Common myeloid progenitor, CD34-positive (primary cell): Measurements from ENCODE around the gene ENPP5.

Experiments
- CTCF ChIA-PET: fragments of 350-600 bp; sonication (Branson Sonifier 250); formaldehyde crosslinking; loops from one replicate; lab custom pipeline; 2021; ENCODE audit warnings: antibody characterized with exemption; lab: Charles Lee
- POLR2A ChIA-PET: fragments of 350-600 bp; sonication (Branson Sonifier 250); formaldehyde crosslinking; loops from one replicate; lab custom pipeline; 2021; ENCODE audit warnings: antibody characterized with exemption; lab: Charles Lee
- DNase-seq, 3 donors: peaks; one replicate each; pipeline versions ENCODE4 v3.0.0 to v3.0.0-alpha.2; 2013
- H3K27ac ChIP-seq, 2 experiments: 1 replicate in 1 of 2; 2 replicates in 1 of 2; pipeline ENCODE4 v1.7.0; 2013; ENCODE audit warnings: inconsistent platforms in 2 of 2, low read length in 2 of 2, mild to moderate bottlenecking in 2 of 2, low read depth in 1 of 2, moderate library complexity in 1 of 2; ENCODE audit not compliant: severe bottlenecking in 2 of 2, insufficient read depth in 1 of 2, poor library complexity in 1 of 2
- H3K27me3 ChIP-seq, 5 experiments: replicated peaks in 2 of 5; 1 replicate in 3 of 5; 2 replicates in 2 of 5; pipeline versions ENCODE4 v1.6.1 to v1.7.0; 2013; ENCODE audit warnings: low read length in 4 of 5, mild to moderate bottlenecking in 2 of 5, moderate library complexity in 2 of 5, inconsistent platforms in 1 of 5; ENCODE audit not compliant: insufficient read depth in 5 of 5, control insufficient read depth in 4 of 5
- H3K36me3 ChIP-seq, 4 experiments: 1 replicate in 2 of 4; 2 replicates in 2 of 4; pipeline versions ENCODE4 v1.6.1 to v1.7.0; 2013; ENCODE audit warnings: low read length in 3 of 4, control low read depth in 1 of 4, mild to moderate bottlenecking in 1 of 4; ENCODE audit not compliant: control insufficient read depth in 4 of 4, insufficient read depth in 4 of 4
- H3K4me1 ChIP-seq, 4 experiments: 1 replicate in 3 of 4; 2 replicates in 1 of 4; pipeline versions ENCODE4 v1.6.1 to v1.7.1; 2013; ENCODE audit warnings: low read length in 3 of 4, mild to moderate bottlenecking in 3 of 4, control low read depth in 1 of 4, inconsistent platforms in 1 of 4, moderate library complexity in 1 of 4; ENCODE audit not compliant: control insufficient read depth in 4 of 4, insufficient read depth in 4 of 4; ENCODE audit errors: control extremely low read depth in 1 of 4
- H3K4me3 ChIP-seq, 7 experiments: 1 replicate in 4 of 7; 2 replicates in 3 of 7; pipeline versions ENCODE4 v1.5.1 to v1.7.0; 2013; ENCODE audit warnings: mild to moderate bottlenecking in 7 of 7, low read length in 6 of 7, moderate library complexity in 6 of 7, inconsistent platforms in 2 of 7, low read depth in 2 of 7, control low read depth in 1 of 7; ENCODE audit not compliant: insufficient read depth in 4 of 7, control insufficient read depth in 1 of 7; ENCODE audit errors: extremely low read depth in 1 of 7
- H3K9me3 ChIP-seq, 5 experiments: 1 replicate in 4 of 5; 2 replicates in 1 of 5; pipeline versions ENCODE4 v1.6.1 to v1.7.1; 2013; ENCODE audit warnings: low read length in 4 of 5, mild to moderate bottlenecking in 2 of 5, inconsistent platforms in 1 of 5, low read depth in 1 of 5, moderate library complexity in 1 of 5; ENCODE audit not compliant: control insufficient read depth in 4 of 5, insufficient read depth in 2 of 5; ENCODE audit errors: control extremely low read depth in 1 of 5
- WGBS: methylation state at CpG from one replicate; pipeline ENCODE4 v1.1.5; 2013; ENCODE audit not compliant: insufficient coverage; 5-methylcytosine and 5-hydroxymethylcytosine counted together

Gene ENPP5

DNA sequence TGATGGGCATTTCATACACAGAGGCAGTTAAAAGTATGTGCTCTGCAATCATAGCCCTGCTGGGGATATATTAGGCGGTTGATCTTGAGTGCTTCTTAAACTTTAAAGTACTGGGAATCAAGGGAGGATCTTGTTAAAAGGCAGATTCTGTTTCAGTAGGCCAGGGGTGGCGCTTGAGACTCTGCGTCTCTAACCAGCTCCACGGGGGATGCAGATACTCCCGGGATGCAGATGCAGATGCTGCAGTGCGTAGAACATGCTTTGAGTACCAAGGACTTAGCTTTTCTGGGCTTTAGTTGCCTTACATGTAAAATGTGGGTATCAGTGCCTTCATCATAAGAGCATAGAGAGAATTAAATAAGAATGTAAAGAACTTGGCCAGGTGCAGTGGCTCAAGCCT, 44.4 kb upstream of the ENPP5 start:
- Histone ChIP-seq H3K27me3 (no peaks in the 10 kb centered on the region), H3K9me3 (no peaks in the 10 kb centered on the region), H3K27ac (no peak overlapping the region), H3K4me1 (peaks cover 10 to 22% (median 16%) of the 10 kb centered on the region in 4 experiments), H3K4me3 (no peak overlapping the region), H3K36me3 (no peaks in the 10 kb centered on the region)
- POLR2A ChIA-PET = no interaction called here
- CTCF ChIA-PET = interaction anchor here (1.5 to 11.5 kb wide), 2 partner anchors 125 to 193 kb away, joined by 5 to 228 read pairs; no protein-coding TSS in a partner anchor
- WGBS = 98% methylated on average over 6 of the region's 6 CpGs
- DNase-seq = no peak

DNA sequence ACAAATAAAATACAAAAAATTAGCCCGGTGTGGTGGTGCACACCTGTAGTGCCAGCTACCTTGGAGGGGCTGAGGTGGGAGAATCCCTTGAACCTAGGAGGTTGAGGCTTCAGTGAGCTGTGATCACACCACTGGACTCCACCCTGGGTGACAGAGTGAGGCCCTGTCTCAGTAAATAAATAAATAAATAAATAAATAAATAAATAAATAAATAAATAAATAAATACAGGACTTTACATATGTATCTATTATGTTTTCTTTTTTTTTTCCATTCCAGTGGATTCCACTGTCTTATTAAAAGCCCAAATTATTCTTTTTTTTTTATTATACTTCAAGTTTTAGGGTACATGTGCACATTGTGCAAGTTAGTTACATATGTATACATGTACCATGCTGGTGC, 41.1 kb upstream of the ENPP5 start:
- H3K4me1 ChIP-seq = peaks cover 0 to 5% (median 2%) of the 10 kb centered on the region in 4 experiments
- ChIA-PET POLR2A (no interaction called here), CTCF (interaction anchor here (1.2 kb wide), 1 partner anchor 200 kb away, joined by 3 read pairs; no protein-coding TSS in a partner anchor)
- no peaks in the 10 kb centered on the region for H3K36me3 ChIP-seq
- no peak overlapping the region for H3K4me3 ChIP-seq
- H3K9me3 ChIP-seq = no peaks in the 10 kb centered on the region
- no peak overlapping the region for H3K27ac ChIP-seq
- no peak for DNase-seq
- WGBS = no CpG with 5 or more reads among the region's 1 CpG
- no peaks in the 10 kb centered on the region for H3K27me3 ChIP-seq

DNA sequence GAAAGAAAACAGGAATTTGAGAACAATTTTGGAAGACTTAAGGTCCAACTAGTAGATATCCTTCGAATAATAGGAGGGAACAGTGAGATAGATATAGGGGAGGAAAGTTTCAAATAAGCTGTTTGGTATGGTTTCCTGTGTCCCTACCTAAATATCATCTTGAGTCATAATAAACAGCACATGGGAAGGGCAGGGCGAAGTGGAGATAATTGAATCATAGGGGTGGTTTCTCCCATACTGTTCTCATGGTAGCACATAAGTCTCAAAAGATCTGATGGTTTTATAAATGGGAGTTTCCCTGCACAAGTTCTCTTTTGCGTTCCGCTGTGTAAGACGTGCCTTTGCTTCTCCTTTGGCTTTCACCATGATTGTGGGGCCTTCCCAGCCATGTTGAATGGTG, 39.5 kb upstream of the ENPP5 start:
- CTCF ChIA-PET = interaction anchor here (1.3 kb wide), 1 partner anchor 200 kb away, joined by 3 read pairs; no protein-coding TSS in a partner anchor
- no peaks in the 10 kb centered on the region for H3K4me1 ChIP-seq
- 96% methylated on average over 3 of the region's 5 CpGs for WGBS
- no peaks in the 10 kb centered on the region for H3K27me3 ChIP-seq
- H3K9me3 ChIP-seq = no peaks in the 10 kb centered on the region
- no peak for DNase-seq
- H3K4me3 ChIP-seq = no peak overlapping the region
- no peaks in the 10 kb centered on the region for H3K36me3 ChIP-seq
- H3K27ac ChIP-seq = no peak overlapping the region
- POLR2A ChIA-PET = no interaction called here

DNA sequence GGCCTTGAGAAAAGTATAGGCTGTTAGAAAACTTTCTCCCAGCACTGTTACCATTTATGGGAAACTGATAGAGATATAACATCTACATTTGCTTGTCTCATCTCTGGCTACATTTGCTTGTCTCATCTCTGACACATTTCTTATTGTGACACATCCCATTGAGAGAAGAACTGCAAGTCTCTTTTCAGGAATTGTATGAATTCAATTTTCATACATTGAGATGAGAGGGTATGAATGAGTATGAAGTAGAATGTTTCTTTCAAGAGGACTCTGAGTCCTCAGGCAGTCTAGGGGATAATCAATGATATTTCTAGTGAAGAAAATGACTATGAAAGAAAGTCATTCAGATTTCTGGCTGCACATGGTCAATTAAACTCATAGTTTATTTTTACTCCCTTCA, 37.5 kb upstream of the ENPP5 start:
- H3K27ac ChIP-seq = no peak overlapping the region
- H3K4me3 ChIP-seq = no peak overlapping the region
- ChIA-PET POLR2A (no interaction called here), CTCF (interaction anchor here (0.7 to 1.0 kb wide), 2 partner anchors 13 to 15 kb away, joined by 3 read pairs; no protein-coding TSS in a partner anchor)
- H3K27me3 ChIP-seq = no peaks in the 10 kb centered on the region
- no peaks in the 10 kb centered on the region for H3K4me1 ChIP-seq
- DNase-seq = no peak
- no peaks in the 10 kb centered on the region for H3K9me3 ChIP-seq
- H3K36me3 ChIP-seq = no peaks in the 10 kb centered on the region

DNA sequence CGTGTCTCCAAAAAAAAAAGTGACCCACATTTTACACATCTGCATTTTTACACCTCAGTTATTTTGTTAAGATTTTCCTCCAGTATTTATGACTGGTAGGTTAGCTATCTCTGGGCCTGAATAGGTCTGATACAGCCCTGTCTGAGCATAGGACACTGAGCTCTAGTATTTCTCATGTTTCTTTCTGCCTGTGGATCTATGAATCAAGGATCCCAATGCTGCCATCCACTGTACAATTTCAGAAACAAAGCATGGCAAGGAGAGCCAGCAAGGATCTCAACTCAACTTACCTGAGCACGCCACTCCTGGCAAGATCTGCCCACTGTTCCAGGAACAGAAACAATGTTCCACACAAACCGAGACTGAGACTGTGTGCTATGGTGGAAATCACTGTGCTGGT, 36.4 kb upstream of the ENPP5 start:
- 94% methylated on average over 2 of the region's 3 CpGs for WGBS
- no peaks in the 10 kb centered on the region for H3K4me1 ChIP-seq
- CTCF ChIA-PET = interaction anchor here (1.2 kb wide), 1 partner anchor 203 kb away, joined by 3 read pairs; no protein-coding TSS in a partner anchor

DNA sequence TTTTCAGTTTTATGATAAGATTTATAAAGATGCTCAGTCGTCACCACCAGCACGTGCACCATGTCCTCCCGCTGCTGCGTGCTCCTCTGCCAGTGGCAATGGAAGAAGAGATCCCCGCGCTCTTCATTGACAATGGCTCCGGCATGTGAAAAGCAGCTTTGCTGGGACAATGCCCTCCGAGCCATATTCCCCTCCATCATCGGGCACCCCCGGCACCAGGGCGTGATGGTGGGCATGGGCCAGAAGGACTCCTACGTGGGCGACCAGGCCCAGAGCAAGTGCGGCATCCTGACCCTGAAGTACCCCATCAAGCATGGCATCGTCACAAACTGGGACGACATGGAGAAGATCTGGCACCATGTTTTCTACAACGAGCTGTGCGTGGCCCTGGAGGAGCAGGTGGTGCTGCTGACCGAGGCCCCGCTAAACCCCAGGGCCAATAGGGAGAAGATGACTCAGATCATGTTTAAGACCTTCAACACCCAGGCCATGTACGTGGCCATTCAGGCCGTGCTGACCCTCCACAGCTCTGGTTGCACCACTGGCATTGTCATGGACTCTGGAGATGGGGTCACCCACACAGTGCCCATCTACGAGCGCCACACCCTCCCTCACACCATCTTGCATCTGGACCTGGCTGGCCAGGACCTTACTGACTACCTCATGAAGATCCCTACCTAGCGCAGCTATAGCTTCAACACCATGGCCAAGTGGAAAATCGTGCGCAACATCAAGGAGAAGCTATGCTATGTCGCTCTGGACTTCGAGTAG, 34.3 kb upstream of the ENPP5 start:
- 98% methylated on average over 27 of the region's 29 CpGs for WGBS
- CTCF ChIA-PET = no interaction called here
- POLR2A ChIA-PET = no interaction called here

More for the DNA sequence above, 36.4 kb upstream of the ENPP5 start:
- no peaks in the 10 kb centered on the region for H3K27me3 ChIP-seq
- POLR2A ChIA-PET = interaction anchor here (0.7 kb wide), 1 partner anchor 550 kb away, joined by 4 read pairs; no protein-coding TSS in a partner anchor
- H3K4me3 ChIP-seq = no peak overlapping the region
- no peaks in the 10 kb centered on the region for H3K9me3 ChIP-seq
- no peak overlapping the region for H3K27ac ChIP-seq
- no peak for DNase-seq
- H3K36me3 ChIP-seq = no peaks in the 10 kb centered on the region

DNA sequence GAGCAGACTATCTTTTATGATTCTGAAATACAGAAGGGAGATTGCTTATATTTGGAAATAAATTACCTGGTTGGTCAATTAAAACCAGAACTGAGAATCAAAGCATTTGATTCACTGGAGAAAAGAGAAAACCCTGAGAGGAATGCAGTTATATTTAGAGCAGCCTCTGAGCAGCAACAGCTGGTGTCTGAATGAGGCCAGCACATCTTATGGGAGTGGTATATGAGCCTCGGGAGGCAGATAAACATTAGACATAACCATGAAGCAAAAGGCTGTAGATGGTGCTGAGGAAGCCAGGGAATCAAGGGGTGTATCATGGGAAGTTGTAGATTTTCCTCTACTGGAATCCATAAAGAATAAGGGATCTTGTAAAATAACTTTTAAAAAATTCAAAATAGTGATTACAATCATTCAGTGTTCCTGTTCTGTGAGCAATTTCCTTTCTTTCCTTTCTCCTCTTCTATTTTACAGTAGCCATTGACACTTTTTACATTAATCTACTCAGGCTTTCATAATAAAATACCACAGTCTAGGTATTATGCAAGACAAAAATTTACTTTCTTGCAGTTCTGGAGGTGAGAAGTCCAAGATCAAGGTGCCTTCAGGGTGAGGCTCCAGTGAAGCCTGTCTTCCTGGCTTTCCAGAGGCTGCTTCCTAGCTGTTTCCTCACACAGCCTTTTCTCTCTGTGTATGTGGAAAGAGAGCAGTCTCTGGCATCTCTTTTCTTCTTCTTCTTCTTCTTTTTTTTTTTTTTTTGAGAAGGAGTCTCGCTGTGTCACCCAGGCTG, 32.8 kb upstream of the ENPP5 start:
- Histone ChIP-seq H3K27ac (no peak overlapping the region), H3K9me3 (no peaks in the 10 kb centered on the region), H3K27me3 (no peaks in the 10 kb centered on the region), H3K4me3 (no peak overlapping the region), H3K36me3 (no peaks in the 10 kb centered on the region), H3K4me1 (no peaks in the 10 kb centered on the region)
- CTCF ChIA-PET = no interaction called here
- POLR2A ChIA-PET = no interaction called here
- DNase-seq = no peak
- WGBS = no CpG with 5 or more reads among the region's 2 CpGs

More for the DNA sequence above, 34.3 kb upstream of the ENPP5 start:
- DNase-seq = no peak
- Histone ChIP-seq H3K27me3 (no peaks in the 10 kb centered on the region), H3K36me3 (no peaks in the 10 kb centered on the region), H3K4me3 (no peak overlapping the region), H3K27ac (no peak overlapping the region), H3K9me3 (no peaks in the 10 kb centered on the region), H3K4me1 (no peaks in the 10 kb centered on the region)
